ENCODE results near the gene NCEH1. TPM values are rescaled to one million over a fixed set of nuclear protein-coding genes. Genes with fewer than 3 reads are reported as not detected.
A peak's percentile ranks its signal among the peaks of the same experiment; 100 is the strongest.

The NCEH1 gene
- total and polyA plus RNA-seq, 2 of the 13 experiments (the other 11 are each of a cell fraction or from before 2014, with no cell fraction given), result 12.9 to 21.4 TPM

DNA sequence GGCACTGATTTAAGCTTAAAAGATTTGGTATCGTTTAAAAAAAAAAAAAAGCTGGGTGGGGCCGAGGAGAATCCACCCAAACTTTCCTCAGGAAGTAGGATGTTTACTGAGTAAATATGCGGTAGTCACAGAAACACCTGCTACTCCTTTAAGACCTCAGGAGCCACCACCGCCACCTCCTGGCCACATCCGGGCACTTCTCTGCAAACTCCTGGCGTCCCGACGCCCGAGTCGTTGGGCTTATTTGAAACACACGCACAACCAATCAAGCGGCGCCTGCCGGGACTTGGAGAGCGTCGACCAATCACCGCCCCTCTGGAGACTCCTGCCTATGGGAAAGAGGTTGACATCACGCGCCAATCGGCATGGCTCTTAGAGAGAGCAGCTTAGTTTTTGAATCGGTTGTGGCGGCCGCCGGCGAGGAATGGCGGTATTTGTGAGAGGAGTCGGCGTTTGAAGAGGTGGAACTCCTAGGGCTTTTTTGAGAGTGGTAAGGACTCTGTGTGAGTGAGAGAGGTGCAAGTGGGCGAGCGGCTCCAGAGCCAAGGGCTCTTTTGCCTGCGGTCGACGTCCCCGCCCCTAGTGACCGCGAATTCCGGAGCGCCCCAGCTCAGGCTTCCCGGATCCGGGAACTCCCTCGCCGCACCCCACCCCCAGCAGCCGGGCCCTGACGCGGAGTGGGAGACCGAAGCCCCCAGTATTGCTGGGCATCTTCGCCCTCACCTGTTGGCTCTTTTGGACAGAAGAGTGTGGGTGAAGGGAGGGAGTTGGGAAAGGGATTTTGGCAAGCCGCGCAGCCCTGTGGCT is 39.7 kb upstream of the NCEH1 start, which contains the start of gene ECT2 (continued):
- TF ChIP-seq, protein P1, sequence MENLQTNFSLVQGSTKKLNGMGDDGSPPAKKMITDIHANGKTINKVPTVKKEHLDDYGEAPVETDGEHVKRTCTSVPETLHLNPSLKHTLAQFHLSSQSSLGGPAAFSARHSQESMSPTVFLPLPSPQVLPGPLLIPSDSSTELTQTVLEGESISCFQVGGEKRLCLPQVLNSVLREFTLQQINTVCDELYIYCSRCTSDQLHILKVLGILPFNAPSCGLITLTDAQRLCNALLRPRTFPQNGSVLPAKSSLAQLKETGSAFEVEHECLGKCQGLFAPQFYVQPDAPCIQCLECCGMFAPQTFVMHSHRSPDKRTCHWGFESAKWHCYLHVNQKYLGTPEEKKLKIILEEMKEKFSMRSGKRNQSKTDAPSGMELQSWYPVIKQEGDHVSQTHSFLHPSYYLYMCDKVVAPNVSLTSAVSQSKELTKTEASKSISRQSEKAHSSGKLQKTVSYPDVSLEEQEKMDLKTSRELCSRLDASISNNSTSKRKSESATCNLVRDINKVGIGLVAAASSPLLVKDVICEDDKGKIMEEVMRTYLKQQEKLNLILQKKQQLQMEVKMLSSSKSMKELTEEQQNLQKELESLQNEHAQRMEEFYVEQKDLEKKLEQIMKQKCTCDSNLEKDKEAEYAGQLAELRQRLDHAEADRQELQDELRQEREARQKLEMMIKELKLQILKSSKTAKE (CRISPR knock-in tag; IDR thresholded peaks at IDR 0.05; ENCODE audit: borderline replicate concordance), result no peak
- TF ChIP-seq ZNF30 (CRISPR knock-in tag; IDR thresholded peaks at IDR 0.05) (no peak), KMT2A (CRISPR knock-in tag; IDR thresholded peaks at IDR 0.05) (peak; percentile 83), ELF1 (CRISPR knock-in tag; IDR thresholded peaks at IDR 0.05) (peak; percentile 37), FOXK1 (CRISPR knock-in tag; IDR thresholded peaks at IDR 0.05; ENCODE audit: borderline replicate concordance, low read depth) (peak; percentile 79; the same call in 1 of the 2 replicates), ZNF569 (CRISPR knock-in tag; IDR thresholded peaks at IDR 0.05; ENCODE audit: borderline replicate concordance) (no peak), NR1H2 (CRISPR knock-in tag; IDR thresholded peaks at IDR 0.05; ENCODE audit: borderline replicate concordance, low read depth) (no peak), HCFC1 (IDR thresholded peaks at IDR 0.05; ENCODE audit: low read depth, low read length) (no peak), PAF1 (CRISPR knock-in tag; IDR thresholded peaks at IDR 0.05) (no peak), RBAK (CRISPR knock-in tag; IDR thresholded peaks at IDR 0.05) (no peak), CENPX (CRISPR knock-in tag; IDR thresholded peaks at IDR 0.05) (no peak), ZNF713 (CRISPR knock-in tag; IDR thresholded peaks at IDR 0.05) (no peak)
- TF ChIP-seq, protein P2, sequence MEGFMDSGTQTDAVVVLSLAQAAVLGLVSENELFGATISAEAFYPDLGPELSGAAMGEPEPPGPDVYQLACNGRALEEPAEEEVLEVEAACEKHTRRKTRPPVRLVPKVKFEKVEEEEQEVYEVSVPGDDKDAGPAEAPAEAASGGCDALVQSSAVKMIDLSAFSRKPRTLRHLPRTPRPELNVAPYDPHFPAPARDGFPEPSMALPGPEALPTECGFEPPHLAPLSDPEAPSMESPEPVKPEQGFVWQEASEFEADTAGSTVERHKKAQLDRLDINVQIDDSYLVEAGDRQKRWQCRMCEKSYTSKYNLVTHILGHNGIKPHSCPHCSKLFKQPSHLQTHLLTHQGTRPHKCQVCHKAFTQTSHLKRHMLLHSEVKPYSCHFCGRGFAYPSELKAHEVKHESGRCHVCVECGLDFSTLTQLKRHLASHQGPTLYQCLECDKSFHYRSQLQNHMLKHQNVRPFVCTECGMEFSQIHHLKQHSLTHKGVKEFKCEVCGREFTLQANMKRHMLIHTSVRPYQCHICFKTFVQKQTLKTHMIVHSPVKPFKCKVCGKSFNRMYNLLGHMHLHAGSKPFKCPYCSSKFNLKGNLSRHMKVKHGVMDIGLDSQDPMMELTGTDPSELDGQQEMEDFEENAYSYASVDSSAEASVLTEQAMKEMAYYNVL (CRISPR knock-in tag; IDR thresholded peaks at IDR 0.05; ENCODE audit: borderline replicate concordance), result peak; percentile 42; the same call in 1 of the 2 replicates
- TF ChIP-seq, protein P3, sequence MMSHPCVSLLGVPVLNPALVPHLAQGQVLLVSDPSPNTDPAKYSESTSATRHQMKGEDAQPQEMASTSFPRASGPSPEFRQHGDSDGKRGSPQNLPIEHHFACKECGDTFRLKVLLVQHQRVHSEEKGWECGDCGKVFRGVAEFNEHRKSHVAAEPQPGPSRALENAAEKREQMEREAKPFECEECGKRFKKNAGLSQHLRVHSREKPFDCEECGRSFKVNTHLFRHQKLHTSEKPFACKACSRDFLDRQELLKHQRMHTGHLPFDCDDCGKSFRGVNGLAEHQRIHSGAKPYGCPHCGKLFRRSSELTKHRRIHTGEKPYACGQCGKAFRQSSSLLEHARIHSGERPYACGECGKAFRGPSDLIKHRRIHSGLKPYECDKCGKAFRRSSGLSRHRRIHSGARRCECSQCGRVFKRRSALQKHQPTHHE (CRISPR knock-in tag; IDR thresholded peaks at IDR 0.05; ENCODE audit: borderline replicate concordance), result no peak; the same call in 1 of the 2 replicates
- TF ChIP-seq, protein P4, sequence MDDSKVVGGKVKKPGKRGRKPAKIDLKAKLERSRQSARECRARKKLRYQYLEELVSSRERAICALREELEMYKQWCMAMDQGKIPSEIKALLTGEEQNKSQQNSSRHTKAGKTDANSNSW (CRISPR knock-in tag; IDR thresholded peaks at IDR 0.05; ENCODE audit: borderline replicate concordance), result no peak
- TF ChIP-seq, protein P5, sequence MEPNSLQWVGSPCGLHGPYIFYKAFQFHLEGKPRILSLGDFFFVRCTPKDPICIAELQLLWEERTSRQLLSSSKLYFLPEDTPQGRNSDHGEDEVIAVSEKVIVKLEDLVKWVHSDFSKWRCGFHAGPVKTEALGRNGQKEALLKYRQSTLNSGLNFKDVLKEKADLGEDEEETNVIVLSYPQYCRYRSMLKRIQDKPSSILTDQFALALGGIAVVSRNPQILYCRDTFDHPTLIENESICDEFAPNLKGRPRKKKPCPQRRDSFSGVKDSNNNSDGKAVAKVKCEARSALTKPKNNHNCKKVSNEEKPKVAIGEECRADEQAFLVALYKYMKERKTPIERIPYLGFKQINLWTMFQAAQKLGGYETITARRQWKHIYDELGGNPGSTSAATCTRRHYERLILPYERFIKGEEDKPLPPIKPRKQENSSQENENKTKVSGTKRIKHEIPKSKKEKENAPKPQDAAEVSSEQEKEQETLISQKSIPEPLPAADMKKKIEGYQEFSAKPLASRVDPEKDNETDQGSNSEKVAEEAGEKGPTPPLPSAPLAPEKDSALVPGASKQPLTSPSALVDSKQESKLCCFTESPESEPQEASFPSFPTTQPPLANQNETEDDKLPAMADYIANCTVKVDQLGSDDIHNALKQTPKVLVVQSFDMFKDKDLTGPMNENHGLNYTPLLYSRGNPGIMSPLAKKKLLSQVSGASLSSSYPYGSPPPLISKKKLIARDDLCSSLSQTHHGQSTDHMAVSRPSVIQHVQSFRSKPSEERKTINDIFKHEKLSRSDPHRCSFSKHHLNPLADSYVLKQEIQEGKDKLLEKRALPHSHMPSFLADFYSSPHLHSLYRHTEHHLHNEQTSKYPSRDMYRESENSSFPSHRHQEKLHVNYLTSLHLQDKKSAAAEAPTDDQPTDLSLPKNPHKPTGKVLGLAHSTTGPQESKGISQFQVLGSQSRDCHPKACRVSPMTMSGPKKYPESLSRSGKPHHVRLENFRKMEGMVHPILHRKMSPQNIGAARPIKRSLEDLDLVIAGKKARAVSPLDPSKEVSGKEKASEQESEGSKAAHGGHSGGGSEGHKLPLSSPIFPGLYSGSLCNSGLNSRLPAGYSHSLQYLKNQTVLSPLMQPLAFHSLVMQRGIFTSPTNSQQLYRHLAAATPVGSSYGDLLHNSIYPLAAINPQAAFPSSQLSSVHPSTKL (CRISPR knock-in tag; IDR thresholded peaks at IDR 0.05), result peak; percentile 77
- TF ChIP-seq, protein P6, sequence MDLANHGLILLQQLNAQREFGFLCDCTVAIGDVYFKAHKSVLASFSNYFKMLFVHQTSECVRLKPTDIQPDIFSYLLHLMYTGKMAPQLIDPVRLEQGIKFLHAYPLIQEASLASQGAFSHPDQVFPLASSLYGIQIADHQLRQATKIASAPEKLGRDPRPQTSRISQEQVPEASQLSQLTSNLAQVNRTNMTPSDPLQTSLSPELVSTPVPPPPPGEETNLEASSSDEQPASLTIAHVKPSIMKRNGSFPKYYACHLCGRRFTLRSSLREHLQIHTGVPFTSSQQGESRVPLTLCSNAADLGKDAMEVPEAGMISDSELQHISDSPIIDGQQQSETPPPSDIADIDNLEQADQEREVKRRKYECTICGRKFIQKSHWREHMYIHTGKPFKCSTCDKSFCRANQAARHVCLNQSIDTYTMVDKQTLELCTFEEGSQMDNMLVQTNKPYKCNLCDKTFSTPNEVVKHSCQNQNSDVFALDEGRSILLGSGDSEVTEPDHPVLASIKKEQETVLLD (CRISPR knock-in tag; IDR thresholded peaks at IDR 0.05; ENCODE audit: low read depth), result no peak
